HG03045 (cell line): ENCODE data around the gene MPPED2.

ENCODE experiments used
- ATAC-seq: cut with Tn5 transposase; IDR thresholded peaks from one replicate; pipeline ENCODE4 v1.9.1; 2021; ENCODE audit warnings: mild to moderate bottlenecking, moderate library complexity; ENCODE audit not compliant: unreplicated experiment

Gene MPPED2

GRCh38 chr11:30488304-30488998 lies 97.7 kb downstream of the MPPED2 start:
- no peak for ATAC-seq

GRCh38 chr11:30487200-30487898 lies 98.8 kb downstream of the MPPED2 start:
- no peak for ATAC-seq

GRCh38 chr11:30485756-30486155 lies 100.4 kb downstream of the MPPED2 start:
- ATAC-seq = no peak

GRCh38 chr11:30485222-30485621 lies 100.9 kb downstream of the MPPED2 start:
- no peak for ATAC-seq

- no peak for ATAC-seq
These were observed 103.1 kb downstream of the MPPED2 start for GRCh38 chr11:30483056-30483455.

- ATAC-seq = no peak
These were observed 104.4 kb downstream of the MPPED2 start for GRCh38 chr11:30481796-30482195.

GRCh38 chr11:30481330-30481729 lies 104.8 kb downstream of the MPPED2 start:
- ATAC-seq = no peak

GRCh38 chr11:30479899-30480298 lies 106.3 kb downstream of the MPPED2 start:
- no peak for ATAC-seq

- ATAC-seq = no peak
These were observed 107.2 kb downstream of the MPPED2 start for GRCh38 chr11:30478923-30479322.

GRCh38 chr11:30477061-30477460 lies 109.1 kb downstream of the MPPED2 start:
- ATAC-seq = no peak

GRCh38 chr11:30474151-30474954 lies 111.8 kb downstream of the MPPED2 start:
- no peak for ATAC-seq

- no peak for ATAC-seq
These were observed 114.9 kb downstream of the MPPED2 start for GRCh38 chr11:30471244-30471643.

- ATAC-seq = no peak
These were observed 117.3 kb downstream of the MPPED2 start for GRCh38 chr11:30468881-30469280.

- ATAC-seq = no peak
These were observed 119.0 kb downstream of the MPPED2 start for GRCh38 chr11:30467176-30467575.

- no peak for ATAC-seq
These were observed 120.5 kb downstream of the MPPED2 start for GRCh38 chr11:30465623-30466022.

- no peak for ATAC-seq
These were observed 121.0 kb downstream of the MPPED2 start for GRCh38 chr11:30465192-30465591.

GRCh38 chr11:30463266-30463665 lies 122.9 kb downstream of the MPPED2 start:
- no peak for ATAC-seq

GRCh38 chr11:30462421-30462820 lies 123.7 kb downstream of the MPPED2 start:
- no peak for ATAC-seq

GRCh38 chr11:30459821-30460220 lies 126.3 kb downstream of the MPPED2 start:
- ATAC-seq = no peak

GRCh38 chr11:30459306-30459705 lies 126.8 kb downstream of the MPPED2 start:
- ATAC-seq = no peak

- no peak for ATAC-seq
These were observed 127.6 kb downstream of the MPPED2 start for GRCh38 chr11:30458541-30458940.

GRCh38 chr11:30457087-30457486 lies 129.1 kb downstream of the MPPED2 start:
- ATAC-seq = no peak
